ENCODE results near the gene MEGF10. TPM values are rescaled to one million over a fixed set of nuclear protein-coding genes. Genes with fewer than 3 reads are reported as not detected.
A peak's percentile ranks its signal among the peaks of the same experiment; 100 is the strongest.

MEGF10 gene
- total RNA-seq, 1 experiment from 2014 or later = 26.4 TPM

DNA sequence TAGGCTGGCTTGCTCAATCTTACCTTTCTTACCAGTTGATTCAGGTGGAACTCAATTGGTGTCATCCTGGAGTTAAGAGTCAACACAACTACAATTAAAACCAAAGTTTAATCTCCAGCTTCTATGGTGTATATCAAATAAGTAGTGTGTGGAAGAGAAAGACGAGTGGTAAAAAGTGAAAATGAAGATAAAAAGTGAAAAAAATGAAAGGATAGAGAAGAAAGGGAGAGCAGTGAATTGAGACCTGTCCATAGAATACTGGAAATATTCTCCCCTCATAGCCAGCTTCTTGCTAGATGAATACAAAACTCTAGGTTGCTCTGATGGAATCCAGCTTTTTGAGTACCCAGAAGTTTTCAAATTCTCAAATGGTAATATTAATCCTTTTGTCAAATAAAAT, 76.4 kb downstream of the MEGF10 start:
- no peak for DNase-seq (ENCODE audit: low read depth)

GRCh38 chr5:127367946-127368465, 77.4 kb downstream of the MEGF10 start:
- no peak for DNase-seq (ENCODE audit: low read depth)

- peak; percentile 100 for DNase-seq (ENCODE audit: low read depth)
Observed at GRCh38 chr5:127369796-127370195, 79.2 kb downstream of the MEGF10 start.

GRCh38 chr5:127370631-127371030, 80.0 kb downstream of the MEGF10 start:
- no peak for DNase-seq (ENCODE audit: low read depth)

GRCh38 chr5:127373858-127374491, 83.4 kb downstream of the MEGF10 start:
- DNase-seq (ENCODE audit: low read depth) = no peak

DNA sequence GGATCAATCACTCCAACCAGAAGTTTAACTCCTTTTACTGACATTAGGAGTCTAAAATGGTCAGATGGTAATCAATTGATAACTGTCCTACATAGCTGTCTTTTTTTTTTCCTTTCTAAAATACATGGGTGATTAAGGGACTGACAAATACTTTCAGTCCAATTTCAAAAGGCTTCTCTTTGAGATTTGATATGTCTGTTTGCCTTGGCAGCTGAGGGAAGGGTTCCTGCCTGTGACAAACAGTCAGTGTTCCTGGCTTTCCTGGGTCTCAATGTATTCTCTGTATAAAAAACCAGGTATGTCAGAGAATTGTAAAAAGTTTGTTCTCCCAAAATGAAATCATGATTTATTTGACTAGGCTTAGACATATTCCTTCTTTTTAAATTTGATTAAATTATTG, 84.5 kb downstream of the MEGF10 start:
- DNase-seq (ENCODE audit: low read depth) = no peak

GRCh38 chr5:127375544-127376091, 85.0 kb downstream of the MEGF10 start:
- DNase-seq (ENCODE audit: low read depth) = no peak

- no peak for DNase-seq (ENCODE audit: low read depth)
Observed at GRCh38 chr5:127377651-127378050, 87.1 kb downstream of the MEGF10 start.

- no peak for DNase-seq (ENCODE audit: low read depth)
Observed at GRCh38 chr5:127385936-127386335, 95.3 kb downstream of the MEGF10 start.

- DNase-seq (ENCODE audit: low read depth) = peak; percentile 87
Observed at GRCh38 chr5:127386557-127386956, 96.0 kb downstream of the MEGF10 start.

DNA sequence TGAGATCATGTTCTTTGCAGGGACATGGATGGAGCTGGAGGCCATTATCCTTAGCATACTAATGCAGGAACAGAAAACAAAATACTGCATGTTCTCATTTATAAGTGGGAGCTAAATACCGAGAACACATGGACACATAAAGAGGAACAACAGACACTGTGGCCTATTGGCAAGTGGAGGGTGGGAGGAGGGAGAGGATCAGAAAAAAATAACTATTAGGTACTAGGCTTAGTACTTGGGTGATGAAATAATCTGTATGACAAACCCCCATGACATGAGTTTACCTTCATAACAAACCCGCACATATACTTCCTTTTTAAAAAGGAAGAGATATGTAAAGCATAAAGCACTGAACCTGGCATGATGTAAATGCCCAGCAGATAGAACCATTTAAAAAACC, 99.0 kb downstream of the MEGF10 start:
- DNase-seq (ENCODE audit: low read depth) = no peak

DNA sequence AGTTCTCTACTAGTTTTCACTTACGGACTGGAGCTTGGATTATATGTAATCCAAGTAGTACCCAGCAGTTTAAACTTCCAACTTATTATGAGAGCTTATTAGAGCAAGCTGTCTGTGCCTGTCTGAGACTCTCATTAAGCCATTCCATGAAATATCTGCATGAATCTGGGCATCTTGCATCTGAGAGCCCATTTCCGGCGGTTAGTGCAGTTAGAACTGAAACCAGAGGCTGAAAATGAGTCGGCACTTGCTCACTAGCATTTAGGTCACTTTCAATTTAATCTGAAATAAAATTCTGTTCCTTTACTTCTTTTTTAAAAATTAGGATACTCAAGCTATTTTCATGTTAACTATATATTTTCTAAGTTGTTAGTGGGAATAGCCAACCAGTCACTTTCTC, 102.2 kb downstream of the MEGF10 start:
- DNase-seq (ENCODE audit: low read depth) = no peak

DNA sequence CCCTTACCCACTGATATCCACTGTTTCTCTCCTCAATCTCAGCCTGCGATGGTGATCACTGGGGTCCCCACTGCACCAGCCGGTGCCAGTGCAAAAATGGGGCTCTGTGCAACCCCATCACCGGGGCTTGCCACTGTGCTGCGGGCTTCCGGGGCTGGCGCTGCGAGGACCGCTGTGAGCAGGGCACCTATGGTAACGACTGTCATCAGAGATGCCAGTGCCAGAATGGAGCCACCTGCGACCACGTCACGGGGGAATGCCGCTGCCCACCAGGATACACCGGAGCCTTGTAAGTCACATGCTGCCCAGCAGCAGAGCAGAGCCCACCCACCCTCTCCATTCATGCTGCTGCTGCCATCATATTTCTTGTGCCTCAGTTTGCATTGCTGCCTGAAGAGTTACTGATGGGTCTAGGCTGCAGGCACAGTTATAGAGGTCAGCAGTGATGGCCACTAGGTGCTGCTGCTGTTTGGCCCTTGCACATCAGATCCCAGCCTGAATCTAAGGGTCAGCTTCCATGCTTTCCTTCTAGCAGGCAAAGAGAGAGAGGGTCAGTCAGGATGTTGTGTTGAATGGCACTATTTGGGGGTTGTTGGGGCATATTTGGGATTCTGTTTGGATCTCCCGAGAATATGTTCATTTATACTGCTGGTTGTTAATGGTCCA, 106.0 kb downstream of the MEGF10 start:
- no peak for DNase-seq (ENCODE audit: low read depth)

- DNase-seq (ENCODE audit: low read depth) = no peak
Observed at GRCh38 chr5:127398508-127398907, 107.9 kb downstream of the MEGF10 start.

GRCh38 chr5:127399068-127399467, 108.5 kb downstream of the MEGF10 start:
- DNase-seq (ENCODE audit: low read depth) = no peak

DNA sequence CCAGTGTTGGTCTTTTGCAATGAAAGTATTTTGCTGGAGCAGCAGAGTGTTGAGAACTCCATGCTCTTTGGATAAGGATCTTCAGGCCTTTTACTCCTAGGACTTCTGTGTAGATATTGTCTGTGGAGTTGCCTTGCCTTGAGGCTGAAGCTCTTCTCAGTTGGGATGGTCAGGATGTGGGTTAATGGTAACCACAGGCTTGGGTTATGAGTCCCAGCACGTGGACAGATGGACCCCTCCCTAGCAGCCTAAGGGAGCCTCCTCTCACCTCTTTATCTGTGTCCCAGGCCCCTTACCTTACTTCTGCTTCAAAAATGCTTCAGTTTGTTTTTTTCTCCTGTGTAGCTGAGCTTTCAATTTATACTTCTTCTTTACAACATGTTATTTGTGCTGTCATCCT, 109.9 kb downstream of the MEGF10 start:
- peak; percentile 36 for DNase-seq (ENCODE audit: low read depth)

- peak; percentile 79 for DNase-seq (ENCODE audit: low read depth)
Observed at GRCh38 chr5:127400946-127401670, 110.5 kb downstream of the MEGF10 start.

- DNase-seq (ENCODE audit: low read depth) = no peak
Observed at GRCh38 chr5:127402361-127402760, 111.8 kb downstream of the MEGF10 start.

DNA sequence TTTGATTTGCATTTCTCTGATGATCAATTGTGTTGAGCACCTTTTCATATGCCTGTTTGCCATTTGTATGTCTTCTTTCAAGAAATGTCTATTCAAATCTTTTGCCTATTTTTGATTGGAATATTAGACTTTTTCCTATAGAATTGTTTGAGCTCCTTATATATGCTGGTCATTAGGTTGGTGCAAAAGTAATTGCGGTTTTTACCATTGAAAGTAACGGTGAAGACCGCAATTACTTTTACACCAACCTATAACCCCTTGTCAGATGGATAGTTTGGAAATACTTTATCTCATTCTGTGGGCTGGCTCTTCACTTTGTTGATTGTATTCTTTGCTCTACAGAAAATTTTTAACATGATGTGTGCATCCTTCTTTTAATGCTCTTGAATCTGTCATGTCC, 113.6 kb downstream of the MEGF10 start:
- no peak for DNase-seq (ENCODE audit: low read depth)

DNA sequence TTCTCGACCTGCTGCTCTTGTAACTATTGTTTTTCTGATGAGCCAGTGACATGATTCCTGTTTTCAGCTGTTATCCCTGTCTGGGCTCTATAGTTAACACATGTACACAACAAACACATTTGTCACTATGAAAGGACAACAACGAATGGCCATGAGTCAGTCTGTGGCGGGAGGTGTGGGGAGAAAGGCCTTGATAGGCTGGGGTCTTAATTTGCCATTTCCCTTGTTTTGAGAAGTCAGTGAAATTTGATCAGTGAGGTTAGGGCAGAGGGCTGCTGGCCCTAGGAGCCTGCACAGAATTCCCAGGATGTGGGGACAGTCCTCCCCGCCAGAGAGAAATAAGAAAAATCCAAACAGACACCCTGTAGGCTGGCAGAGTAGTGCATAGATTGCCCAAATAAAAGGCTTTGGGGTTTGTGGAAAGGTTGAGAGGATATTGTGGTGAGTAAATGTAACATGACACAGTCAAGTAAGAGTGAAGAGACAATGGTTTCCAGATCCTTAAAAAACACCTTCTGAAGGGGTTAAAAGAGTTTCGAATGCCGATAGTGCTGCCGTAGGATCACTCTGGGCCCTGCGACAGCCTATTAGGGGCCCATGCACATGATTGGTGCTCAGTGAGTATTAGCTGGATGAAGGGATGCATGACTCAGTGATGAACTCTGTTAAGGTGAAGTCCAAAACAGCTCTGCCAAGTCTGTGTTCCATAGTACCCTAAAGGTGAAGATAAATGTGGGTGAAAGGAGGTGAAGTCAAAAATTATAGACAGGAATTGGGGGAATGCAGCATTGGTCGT, 115.9 kb downstream of the MEGF10 start:
- DNase-seq (ENCODE audit: low read depth) = peak; percentile 68

DNA sequence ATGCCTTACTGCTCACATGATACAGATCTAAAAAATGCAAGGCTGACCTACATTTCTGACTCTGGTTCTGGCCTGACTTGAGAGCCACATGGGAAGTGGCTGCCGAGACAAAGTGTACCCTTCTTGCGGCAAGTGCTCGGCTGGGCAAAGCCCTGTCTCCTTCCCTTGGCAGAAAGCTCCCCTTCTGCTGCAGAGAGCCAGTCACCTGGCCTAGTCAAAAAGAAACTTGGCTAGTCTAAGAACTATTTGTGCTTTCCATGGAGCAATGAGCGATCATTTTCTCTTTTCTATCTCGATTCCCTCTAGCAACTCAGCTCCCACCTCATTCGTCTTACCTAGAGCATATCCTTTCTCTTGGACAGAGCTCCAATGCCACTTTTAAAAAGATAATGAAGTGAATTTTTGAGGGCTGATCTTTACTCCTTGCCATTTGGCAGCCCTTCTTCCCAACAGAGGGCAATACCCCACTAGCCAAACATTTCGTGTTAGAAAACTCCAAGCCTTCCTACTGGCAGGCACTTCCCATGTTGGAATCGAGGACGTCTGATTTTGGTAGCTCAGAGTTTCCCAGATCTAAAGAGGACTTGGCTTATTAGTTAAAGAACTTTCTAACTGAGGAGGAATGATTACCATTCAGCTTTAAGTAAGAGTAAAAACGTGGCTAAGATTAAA, 118.8 kb downstream of the MEGF10 start:
- peak; percentile 50 for DNase-seq (ENCODE audit: low read depth)
